Peyer's patch (tissue), 4 donors: ENCODE data around the gene STMN3. TPM values are rescaled to one million over a fixed set of nuclear protein-coding genes. Genes with fewer than 3 reads are reported as not detected.
"Not testable (repeated sequence)": the region's sequence is repeated elsewhere in the genome, so short reads cannot be mapped to it uniquely, and the experiment has no call there.

Experiments used
- DNase-seq, 3 donors: peaks; one replicate each; pipeline ENCODE4 v3.0.0-alpha.2; 2017 to 2019
- H3K27ac ChIP-seq, 4 donors: fragments of 200-600 bp; sonication (generic); one replicate each; pipeline ENCODE4 v1.5.1; 2016 to 2019
- H3K27me3 ChIP-seq, 2 donors: fragments of 200-600 bp; sonication (generic); one replicate each; pipeline ENCODE4 v1.5.1; 2019
- H3K36me3 ChIP-seq, 3 donors: fragments of 200-600 bp; sonication (generic); one replicate each; pipeline ENCODE4 v1.5.1; 2016 to 2019
- H3K4me1 ChIP-seq, 4 donors: fragments of 200-600 bp; sonication (generic); one replicate each; pipeline ENCODE4 v1.5.1; 2016 to 2019
- H3K4me3 ChIP-seq, 4 donors: fragments of 200-600 bp; sonication (generic); 1 replicate in 3 of 4; 2 replicates in 1 of 4; pipeline ENCODE4 v1.5.1; 2016 to 2019; ENCODE audit warnings: mild to moderate bottlenecking in 1 of 4
- H3K9me3 ChIP-seq, 4 donors: fragments of 200-600 bp; sonication (generic); one replicate each; pipeline ENCODE4 v1.5.1; 2016 to 2019; ENCODE audit warnings: mild to moderate bottlenecking in 1 of 4
- CTCF ChIP-seq, 6 experiments: fragments of 450-650 bp in 4 of 6; fragments of 200-600 bp in 2 of 6; sonication (generic) in 1 of 6; IDR thresholded peaks; one replicate each; pipeline ENCODE4 v1.5.1; 2017 to 2019; ENCODE audit warnings: antibody characterized with exemption in 6 of 6, mild to moderate bottlenecking in 3 of 6, moderate library complexity in 1 of 6
- POLR2A ChIP-seq, 2 donors: fragments of 450-650 bp; IDR thresholded peaks; one replicate each; pipeline ENCODE4 v1.5.1; 2017; ENCODE audit warnings: antibody characterized with exemption in 2 of 2, mild to moderate bottlenecking in 2 of 2, moderate library complexity in 2 of 2
- total RNA-seq, 4 donors: library from RNA; depleted of rRNA; stranded (reverse); fragments of >200 nt; gene quantifications; one replicate each; pipeline ENCODE4 v1.1.0, GENCODE V29; 2016

Gene STMN3
- total RNA-seq, 4 donors from 2014 or later, result 3.4 to 23.1 (median 5.6) TPM

GRCh38 chr20:63663332-63664066 is 10.3 kb upstream of the STMN3 start:
- Histone ChIP-seq H3K27me3 (no peaks in the 10 kb centered on the region), H3K4me3 (no peak overlapping the region), H3K4me1 (peaks cover 0 to 11% (median 0%) of the 10 kb centered on the region in 4 donors), H3K36me3 (peaks cover 0 to 65% (median 0%) of the 10 kb centered on the region in 3 donors), H3K27ac (no peak overlapping the region), H3K9me3 (no peaks in the 10 kb centered on the region)
- no peak for DNase-seq
- TF ChIP-seq POLR2A (IDR thresholded peaks at IDR 0.05) (no peak), CTCF (IDR thresholded peaks at IDR 0.05) (no peak)

GRCh38 chr20:63662813-63663189 is 9.6 kb upstream of the STMN3 start:
- peaks cover 0 to 60% (median 0%) of the 10 kb centered on the region in 3 donors for H3K36me3 ChIP-seq
- H3K9me3 ChIP-seq, result no peaks in the 10 kb centered on the region
- H3K4me3 ChIP-seq, result no peak overlapping the region
- no peak for TF ChIP-seq CTCF (IDR thresholded peaks at IDR 0.05)
- TF ChIP-seq POLR2A (IDR thresholded peaks at IDR 0.05), result no peak
- peaks cover 0 to 12% (median 2%) of the 10 kb centered on the region in 4 donors for H3K4me1 ChIP-seq
- DNase-seq, result no peak
- no peak overlapping the region for H3K27ac ChIP-seq
- H3K27me3 ChIP-seq, result no peaks in the 10 kb centered on the region

GRCh38 chr20:63661959-63662812 is 9.0 kb upstream of the STMN3 start:
- no peak for TF ChIP-seq POLR2A (IDR thresholded peaks at IDR 0.05)
- no peak for TF ChIP-seq CTCF (IDR thresholded peaks at IDR 0.05)
- peaks cover 0 to 54% (median 0%) of the 10 kb centered on the region in 3 donors for H3K36me3 ChIP-seq
- H3K4me3 ChIP-seq, result no peak overlapping the region
- H3K4me1 ChIP-seq, result peaks cover 0 to 17% (median 4%) of the 10 kb centered on the region in 4 donors
- no peaks in the 10 kb centered on the region for H3K9me3 ChIP-seq
- no peak overlapping the region for H3K27ac ChIP-seq
- DNase-seq, result no peak
- no peaks in the 10 kb centered on the region for H3K27me3 ChIP-seq

- DNase-seq, result no peak
- no peak for TF ChIP-seq POLR2A (IDR thresholded peaks at IDR 0.05)
- TF ChIP-seq CTCF (IDR thresholded peaks at IDR 0.05), result no peak
Observed at GRCh38 chr20:63661108-63661507, 7.9 kb upstream of the STMN3 start.

GRCh38 chr20:63660622-63661021 is 7.4 kb upstream of the STMN3 start:
- TF ChIP-seq POLR2A (IDR thresholded peaks at IDR 0.05) (no peak), CTCF (IDR thresholded peaks at IDR 0.05) (no peak)
- Histone ChIP-seq H3K4me1 (peaks cover 0 to 17% (median 4%) of the 10 kb centered on the region in 4 donors), H3K27ac (no peak overlapping the region), H3K4me3 (no peak overlapping the region), H3K36me3 (peaks cover 0 to 40% (median 0%) of the 10 kb centered on the region in 3 donors), H3K27me3 (no peaks in the 10 kb centered on the region), H3K9me3 (no peaks in the 10 kb centered on the region)
- no peak for DNase-seq

More at GRCh38 chr20:63661108-63661507, 7.9 kb upstream of the STMN3 start:
- no peak overlapping the region for H3K27ac ChIP-seq
- H3K9me3 ChIP-seq, result no peaks in the 10 kb centered on the region
- H3K4me3 ChIP-seq, result no peak overlapping the region
- no peaks in the 10 kb centered on the region for H3K27me3 ChIP-seq
- peaks cover 0 to 45% (median 0%) of the 10 kb centered on the region in 3 donors for H3K36me3 ChIP-seq
- H3K4me1 ChIP-seq, result peaks cover 0 to 17% (median 4%) of the 10 kb centered on the region in 4 donors

GRCh38 chr20:63660174-63660573 is 7.0 kb upstream of the STMN3 start:
- not testable (repeated sequence) for H3K4me3 ChIP-seq, H3K9me3 ChIP-seq, H3K27me3 ChIP-seq, H3K27ac ChIP-seq, DNase-seq
- Histone ChIP-seq H3K36me3 (peaks cover 0 to 38% (median 0%) of the 10 kb centered on the region in 3 donors), H3K4me1 (peaks cover 0 to 17% (median 4%) of the 10 kb centered on the region in 4 donors)
